H1 (cell line): ENCODE data around the gene SPON2. TPM values are rescaled to one million over a fixed set of nuclear protein-coding genes. Genes with fewer than 3 reads are reported as not detected.

Experiments
- CTCF ChIA-PET: fragments of 300-600 bp; sonication (Branson Sonifier 250); formaldehyde crosslinking; loops from one replicate; lab custom pipeline; 2021; ENCODE audit not compliant: partially characterized antibody; lab: Charles Lee
- POLR2A ChIA-PET: fragments of 300-600 bp; sonication (Branson Sonifier 250); formaldehyde crosslinking; loops from one replicate; lab custom pipeline; 2021; ENCODE audit warnings: inconsistent platforms; ENCODE audit not compliant: partially characterized antibody; lab: Charles Lee
- DNase-seq, 2 experiments: peaks; one replicate each; pipeline versions ENCODE4 v3.0.0 to v3.0.0-alpha.2; 2010 to 2022; ENCODE audit warnings: low spot score in 2 of 2, low read depth in 1 of 2, mixed read lengths in 1 of 2
- FAIRE-seq: peaks from 2 replicates; lab custom pipeline; 2011; peaks lifted over from hg19 to GRCh38; lab: Jason Lieb, UNC
- H2AFZ ChIP-seq: 2 replicates; pipeline ENCODE4 v1.8.1; 2012; ENCODE audit warnings: low read length, inconsistent platforms
- H2AK5ac ChIP-seq: 2 replicates; pipeline ENCODE4 v1.6.1; 2013; ENCODE audit warnings: low read depth, low read length
- H2BK120ac ChIP-seq: replicated peaks from 2 replicates; pipeline ENCODE3; 2013; ENCODE audit warnings: low read depth, low read length, inconsistent platforms
- H2BK12ac ChIP-seq: 2 replicates; pipeline ENCODE4 v1.6.1; 2013; ENCODE audit warnings: low read depth, low read length
- H2BK15ac ChIP-seq: 2 replicates; pipeline ENCODE4 v1.6.1; 2013; ENCODE audit warnings: low read length
- H2BK20ac ChIP-seq: 2 replicates; pipeline ENCODE4 v1.6.1; 2013; ENCODE audit warnings: low read length
- H2BK5ac ChIP-seq: 2 replicates; pipeline ENCODE4 v1.6.1; 2013; ENCODE audit warnings: low read depth, low read length
- H3K14ac ChIP-seq: 2 replicates; pipeline ENCODE4 v1.6.1; 2013; ENCODE audit warnings: inconsistent platforms; ENCODE audit not compliant: insufficient read length
- H3K18ac ChIP-seq: 2 replicates; pipeline ENCODE4 v1.6.1; 2013; ENCODE audit warnings: low read length; ENCODE audit errors: extremely low read depth
- H3K23ac ChIP-seq: 2 replicates; pipeline ENCODE4 v1.6.1; 2013; ENCODE audit warnings: inconsistent platforms; ENCODE audit not compliant: insufficient read length
- H3K23me2 ChIP-seq: 2 replicates; pipeline ENCODE4 v1.6.1; 2013; ENCODE audit warnings: low read depth, low read length
- H3K27ac ChIP-seq: 2 replicates; pipeline ENCODE4 v1.6.1; 2011; ENCODE audit warnings: low read depth, low read length, inconsistent platforms
- H3K27me3 ChIP-seq, 4 experiments: replicated peaks in 1 of 4; 1 replicate in 1 of 4; 2 replicates in 3 of 4; pipeline versions ENCODE4 v1.6.1 to v1.8.1; 2011 to 2013; ENCODE audit warnings: low read length in 3 of 4, mild to moderate bottlenecking in 3 of 4, inconsistent platforms in 2 of 4, mixed read lengths in 2 of 4, moderate library complexity in 1 of 4; ENCODE audit not compliant: control insufficient read depth in 3 of 4, insufficient read depth in 3 of 4; ENCODE audit errors: extremely low read depth in 1 of 4
- H3K36me3 ChIP-seq, 4 experiments: 2 replicates each; pipeline versions ENCODE4 v1.6.1 to v1.8.1; 2011 to 2013; ENCODE audit warnings: mild to moderate bottlenecking in 4 of 4, low read length in 3 of 4, moderate library complexity in 2 of 4, control low read depth in 1 of 4, inconsistent platforms in 1 of 4; ENCODE audit not compliant: insufficient read depth in 4 of 4, control insufficient read depth in 2 of 4
- H3K4ac ChIP-seq: replicated peaks from 2 replicates; pipeline ENCODE3; 2013; ENCODE audit warnings: low read length, low read depth, mixed read lengths, inconsistent platforms; ENCODE audit not compliant: insufficient read length
- H3K4me1 ChIP-seq, 4 experiments: replicated peaks in 1 of 4; 1 replicate in 1 of 4; 2 replicates in 3 of 4; pipeline versions ENCODE4 v1.6.1 to v1.8.1; 2011 to 2013; ENCODE audit warnings: low read length in 3 of 4, inconsistent platforms in 2 of 4, mixed read lengths in 1 of 4; ENCODE audit not compliant: insufficient read depth in 4 of 4, control insufficient read depth in 3 of 4
- H3K4me2 ChIP-seq, 2 experiments: 2 replicates each; pipeline versions ENCODE4 v1.6.1 to v1.8.1; 2011 to 2013; ENCODE audit warnings: low read depth in 2 of 2, low read length in 2 of 2, control low read depth in 1 of 2, inconsistent platforms in 1 of 2, mild to moderate bottlenecking in 1 of 2; ENCODE audit not compliant: insufficient read depth in 1 of 2
- H3K4me3 ChIP-seq, 4 experiments: fragments of 200-600, 300-600 bp in 1 of 4; sonication (generic), shearing (Covaris generic), sonication (Bioruptor Twin) in 1 of 4; 2 replicates each; pipeline versions ENCODE4 v1.5.1 to v1.8.1; 2011 to 2016; ENCODE audit warnings: low read length in 4 of 4, low read depth in 3 of 4, control low read depth in 2 of 4, inconsistent platforms in 2 of 4, mild to moderate bottlenecking in 2 of 4, mixed read lengths in 1 of 4, moderate library complexity in 1 of 4; ENCODE audit not compliant: insufficient read depth in 2 of 4; ENCODE audit errors: extremely low read depth in 1 of 4
- H3K56ac ChIP-seq: replicated peaks from 2 replicates; pipeline ENCODE3; 2013; ENCODE audit warnings: low read depth, mild to moderate bottlenecking, mixed read lengths, low read length, inconsistent platforms; ENCODE audit not compliant: insufficient read length
- H3K79me1 ChIP-seq: 2 replicates; pipeline ENCODE4 v1.6.1; 2013; ENCODE audit warnings: low read depth, low read length, control low read depth
- H3K79me2 ChIP-seq, 2 experiments: 2 replicates each; pipeline versions ENCODE4 v1.6.1 to v1.8.1; 2012 to 2013; ENCODE audit warnings: low read length in 2 of 2, mild to moderate bottlenecking in 2 of 2, inconsistent platforms in 1 of 2; ENCODE audit not compliant: insufficient read depth in 2 of 2, control insufficient read depth in 1 of 2
- H3K9ac ChIP-seq, 4 experiments: replicated peaks in 1 of 4; 1 replicate in 1 of 4; 2 replicates in 3 of 4; pipeline versions ENCODE4 v1.6.1 to v1.8.1; 2011 to 2013; ENCODE audit warnings: low read depth in 3 of 4, low read length in 3 of 4, control low read depth in 2 of 4, mild to moderate bottlenecking in 2 of 4, moderate library complexity in 2 of 4, inconsistent platforms in 1 of 4; ENCODE audit errors: extremely low read depth in 1 of 4
- H3K9me3 ChIP-seq, 2 experiments: 2 replicates each; pipeline versions ENCODE4 v1.6.1 to v1.8.1; 2012 to 2013; ENCODE audit warnings: mild to moderate bottlenecking in 2 of 2, moderate library complexity in 2 of 2, control low read depth in 1 of 2, inconsistent platforms in 1 of 2, low read depth in 1 of 2, low read length in 1 of 2, mixed read lengths in 1 of 2; ENCODE audit not compliant: insufficient read depth in 2 of 2
- H4K20me1 ChIP-seq, 2 experiments: replicated peaks in 1 of 2; 2 replicates each; pipeline versions ENCODE3 to v1.8.1; 2011 to 2013; ENCODE audit warnings: inconsistent platforms in 2 of 2, low read length in 2 of 2, mild to moderate bottlenecking in 1 of 2; ENCODE audit not compliant: insufficient read depth in 2 of 2, control insufficient read depth in 1 of 2
- H4K5ac ChIP-seq: 2 replicates; pipeline ENCODE4 v1.6.1; 2013; ENCODE audit warnings: low read length, low read depth, mixed read lengths, inconsistent platforms; ENCODE audit not compliant: insufficient read length
- H4K8ac ChIP-seq: 2 replicates; pipeline ENCODE4 v1.8.0; 2013; ENCODE audit warnings: mild to moderate bottlenecking, moderate library complexity, low read length, inconsistent platforms; ENCODE audit not compliant: insufficient read depth; ENCODE audit errors: extremely low read depth
- H4K91ac ChIP-seq: replicated peaks from 2 replicates; pipeline ENCODE3; 2013; ENCODE audit warnings: low read length, mixed read lengths, inconsistent platforms; ENCODE audit not compliant: insufficient read length
- NRF1 ChIP-seq: IDR thresholded peaks from 2 replicates; pipeline ENCODE4 v1.6.1; 2011; ENCODE audit warnings: mild to moderate bottlenecking, low read depth, low read length, improper control_type of control experiment
- polyA plus RNA-seq, 7 experiments: library from polyadenylated mRNA; depleted of rRNA in 3 of 7; stranded (reverse) in 5 of 7; unstranded in 2 of 7; fragments of >200 nt in 5 of 7; fragments of 200-250 nt in 2 of 7; gene quantifications; 1 replicate in 5 of 7; 2 replicates in 1 of 7; 4 replicates in 1 of 7; pipeline versions ENCODE4 v1.2.1 to v1.2.3, GENCODE V29; 2011 to 2013; ENCODE audit warnings: missing spikeins in 2 of 7, mixed read lengths in 2 of 7
- total RNA-seq: library from RNA; stranded (reverse); fragmentation: NEBNext Ultra II Directional; extraction: Animal tissue kit (Norgen Biotek cat#: 25700); gene quantifications from 2 replicates; pipeline ENCODE4 v1.2.1, GENCODE V29; 2021

Gene SPON2
- total and polyA plus RNA-seq, 2 of the 8 experiments (the other 6 are each of a cell fraction or from before 2014, with no cell fraction given): 2.8 to 3.2 TPM

GRCh38 chr4:1182313-1182712, 9.9 kb upstream of the SPON2 start:
- H2BK5ac ChIP-seq: no peak overlapping the region
- no peaks in the 10 kb centered on the region for H3K4me1 ChIP-seq
- H3K27ac ChIP-seq: no peak overlapping the region
- no peak for DNase-seq
- no peak overlapping the region for H2BK120ac ChIP-seq
- no peak overlapping the region for H2AFZ ChIP-seq
- no peaks in the 10 kb centered on the region for H3K23me2 ChIP-seq
- H3K14ac ChIP-seq: no peak overlapping the region
- H3K56ac ChIP-seq: no peak overlapping the region
- FAIRE-seq: no peak
- no peak overlapping the region for H4K5ac ChIP-seq
- ChIA-PET POLR2A (no interaction called here), CTCF (interaction anchor here (1.4 kb wide), 2 partner anchors 10 to 174 kb away, joined by 3 to 4 read pairs; partner anchors contain the start of gene SPON2)
- H2AK5ac ChIP-seq: no peak overlapping the region
- no peaks in the 10 kb centered on the region for H3K79me1 ChIP-seq
- H3K79me2 ChIP-seq: no peaks in the 10 kb centered on the region
- no peak overlapping the region for H3K9ac ChIP-seq
- H3K18ac ChIP-seq: no peak overlapping the region
- H2BK20ac ChIP-seq: no peak overlapping the region
- H3K4me2 ChIP-seq: no peak overlapping the region
- no peaks in the 10 kb centered on the region; a peak in 2 of 7 replicates for H3K27me3 ChIP-seq
- H4K91ac ChIP-seq: no peak overlapping the region
- no peak overlapping the region for H3K4ac ChIP-seq
- H3K23ac ChIP-seq: no peak overlapping the region
- no peak overlapping the region for H2BK15ac ChIP-seq
- H3K4me3 ChIP-seq: no peak overlapping the region
- peaks cover 18 to 21% of the 10 kb centered on the region in 2 experiments for H3K9me3 ChIP-seq
- H2BK12ac ChIP-seq: no peak overlapping the region
- no peak overlapping the region for H4K8ac ChIP-seq
- TF ChIP-seq NRF1: no peak
- no peaks in the 10 kb centered on the region for H4K20me1 ChIP-seq
- H3K36me3 ChIP-seq: no peaks in the 10 kb centered on the region
